GM23338 (cell line): ENCODE results near the gene SPIRE1. TPM values are rescaled to one million over a fixed set of nuclear protein-coding genes. Genes with fewer than 3 reads are reported as not detected.

Experiments
- ATAC-seq: fragments of 200-7000 bp; cut with Tn5 transposase; 3 replicates; pipeline ENCODE4 v1.9.1; 2020
- DNase-seq: peaks from one replicate; pipeline ENCODE4 v3.0.0-alpha.2; 2015; ENCODE audit warnings: low spot score
- H2AFZ ChIP-seq: fragments of 200-600 bp; sonication (generic); 2 replicates; pipeline ENCODE4 v1.8.0; 2016; ENCODE audit warnings: antibody characterized with exemption, mild to moderate bottlenecking, moderate library complexity
- H3F3A ChIP-seq: fragments of 200-600 bp; sonication (generic); replicated peaks from 2 replicates; pipeline ENCODE4 v1.8.0; 2017; ENCODE audit warnings: antibody characterized with exemption, mixed run types, low read depth
- H3K27ac ChIP-seq: fragments of 200-600 bp; sonication (generic); 2 replicates; pipeline ENCODE4 v1.6.1; 2016; ENCODE audit warnings: low read depth
- H3K27me3 ChIP-seq: fragments of 200-600 bp; sonication (generic); 2 replicates; pipeline ENCODE4 v1.8.0; 2016; ENCODE audit warnings: mild to moderate bottlenecking, mixed run types, moderate library complexity; ENCODE audit not compliant: insufficient read depth
- H3K36me3 ChIP-seq: fragments of 200-600 bp; sonication (generic); 2 replicates; pipeline ENCODE4 v1.8.0; 2016; ENCODE audit warnings: mild to moderate bottlenecking; ENCODE audit not compliant: insufficient read depth
- H3K4me1 ChIP-seq: fragments of 200-600 bp; sonication (generic); 2 replicates; pipeline ENCODE4 v1.8.0; 2016; ENCODE audit warnings: mild to moderate bottlenecking, moderate library complexity; ENCODE audit not compliant: insufficient read depth
- H3K4me2 ChIP-seq: fragments of 200-600 bp; sonication (generic); 2 replicates; pipeline ENCODE4 v1.7.1; 2017; ENCODE audit warnings: mixed run types
- H3K4me3 ChIP-seq: fragments of 200-600 bp; sonication (generic); 2 replicates; pipeline ENCODE4 v1.6.1; 2016; ENCODE audit warnings: mixed run types
- H3K79me2 ChIP-seq: fragments of 200-600 bp; sonication (generic); replicated peaks from 2 replicates; pipeline ENCODE4 v1.8.0; 2017; ENCODE audit warnings: mild to moderate bottlenecking; ENCODE audit not compliant: insufficient read depth
- H3K9me2 ChIP-seq: fragments of 200-600 bp; sonication (generic); 2 replicates; pipeline ENCODE4 v1.8.0; 2017; ENCODE audit not compliant: insufficient read depth
- H4K20me1 ChIP-seq: fragments of 200-600 bp; sonication (generic); replicated peaks from 2 replicates; pipeline ENCODE4 v1.8.0; 2017; ENCODE audit warnings: mild to moderate bottlenecking; ENCODE audit not compliant: insufficient read depth
- H3K27ac Mint-ChIP-seq: 2 replicates; pipeline ENCODE4 v1.8.0; 2020; ENCODE audit warnings: inconsistent platforms, mild to moderate bottlenecking, moderate library complexity, mixed read lengths
- H3K27me3 Mint-ChIP-seq: 3 replicates; pipeline ENCODE4 v1.8.0; 2022; ENCODE audit warnings: low read depth, mild to moderate bottlenecking, moderate library complexity, mixed read lengths, inconsistent platforms; ENCODE audit not compliant: insufficient read depth, poor library complexity
- H3K36me3 Mint-ChIP-seq: 3 replicates; pipeline ENCODE4 v1.8.0; 2021; ENCODE audit warnings: low read depth, mild to moderate bottlenecking, inconsistent platforms, moderate library complexity, mixed read lengths
- H3K4me1 Mint-ChIP-seq: 3 replicates; pipeline ENCODE4 v1.8.0; 2020; ENCODE audit warnings: mild to moderate bottlenecking, inconsistent platforms, mixed read lengths
- H3K4me3 Mint-ChIP-seq: 3 replicates; pipeline ENCODE4 v1.8.0; 2021; ENCODE audit warnings: moderate library complexity, mild to moderate bottlenecking, inconsistent platforms, mixed read lengths
- H3K9me3 Mint-ChIP-seq: 3 replicates; pipeline ENCODE4 v1.8.0; 2020; ENCODE audit warnings: moderate library complexity, mild to moderate bottlenecking, inconsistent platforms, mixed read lengths
- CREB1 ChIP-seq: fragments of 250-450 bp; sonication (Bioruptor Pico); IDR thresholded peaks from 2 replicates; pipeline ENCODE4 v1.5.0; 2020; ENCODE audit warnings: low read depth, mild to moderate bottlenecking, moderate library complexity
- CTCF ChIP-seq, 2 experiments: fragments of 200-600 bp in 1 of 2; sonication (generic) in 1 of 2; conservative IDR thresholded peaks; 2 replicates each; pipeline versions ENCODE4 v1.5.1 to v1.6.1; 2016 to 2017; ENCODE audit warnings: antibody characterized with exemption in 2 of 2, low read depth in 2 of 2, mild to moderate bottlenecking in 2 of 2, moderate library complexity in 1 of 2
- ETS1 ChIP-seq: IDR thresholded peaks from 2 replicates; pipeline ENCODE4 v1.6.1; 2016; ENCODE audit warnings: antibody characterized with exemption
- EZH2 ChIP-seq: fragments of 200-600 bp; sonication (generic); IDR thresholded peaks from one replicate; pipeline ENCODE4 v1.8.0; 2017; ENCODE audit warnings: antibody characterized with exemption, mild to moderate bottlenecking, low read depth; ENCODE audit not compliant: unreplicated experiment
- EZH2phosphoT487 ChIP-seq: fragments of 200-600 bp; sonication (generic); IDR thresholded peaks from one replicate; pipeline ENCODE4 v1.8.1; 2018; ENCODE audit warnings: antibody characterized with exemption; ENCODE audit not compliant: unreplicated experiment
- JUNB ChIP-seq: IDR thresholded peaks from one replicate; pipeline ENCODE4 v1.6.1; 2016; ENCODE audit warnings: antibody characterized with exemption; ENCODE audit not compliant: unreplicated experiment
- NANOG ChIP-seq: IDR thresholded peaks from 2 replicates; pipeline ENCODE4 v1.6.1; 2016; ENCODE audit warnings: antibody characterized with exemption, borderline replicate concordance
- POLR2AphosphoS5 ChIP-seq: IDR thresholded peaks from 2 replicates; pipeline ENCODE4 v1.6.1; 2016; ENCODE audit warnings: antibody characterized with exemption, low read depth
- REST ChIP-seq: IDR thresholded peaks from one replicate; pipeline ENCODE4 v1.6.1; 2018; ENCODE audit warnings: antibody characterized with exemption; ENCODE audit not compliant: unreplicated experiment
- STAT1 ChIP-seq: IDR thresholded peaks from one replicate; pipeline ENCODE4 v1.6.1; 2016; ENCODE audit warnings: antibody characterized with exemption; ENCODE audit not compliant: unreplicated experiment
- ZNF114 ChIP-seq: fragments of 250-450 bp; sonication (Bioruptor Pico); IDR thresholded peaks from 2 replicates; pipeline ENCODE4 v1.5.0; 2020; ENCODE audit warnings: mild to moderate bottlenecking, moderate library complexity
- ZNF331 ChIP-seq: fragments of 250-450 bp; sonication (Bioruptor Pico); IDR thresholded peaks from 2 replicates; pipeline ENCODE4 v1.5.0; 2020; ENCODE audit warnings: low read depth, mild to moderate bottlenecking, moderate library complexity
- ZNF462 ChIP-seq: fragments of 250-450 bp; sonication (Bioruptor Pico); IDR thresholded peaks from 2 replicates; pipeline ENCODE4 v1.5.0; 2020; ENCODE audit warnings: mild to moderate bottlenecking, moderate library complexity
- polyA plus RNA-seq: library from polyadenylated mRNA; unstranded; fragments of >200 nt; fragmentation: Nextera tagmentation; extraction: Ambion mirVana; gene quantifications from 2 replicates; pipeline ENCODE4 v1.2.1, GENCODE V29; 2016
- total RNA-seq: library from RNA; depleted of rRNA; stranded (reverse); fragments of >200 nt; shearing (Covaris generic); gene quantifications from 2 replicates; pipeline ENCODE4 v1.2.3, GENCODE V29; 2014

The SPIRE1 gene
- total and polyA plus RNA-seq, 2 experiments from 2014 or later: 2.9 to 15.5 TPM

GRCh38 chr18:12416098-12416729 is 241.7 kb downstream of the SPIRE1 start:
- no peak for ATAC-seq
- H3K4me2 ChIP-seq: 0 out of 2 replicates have a peak overlapping the region, but pooled peaks have one; percentile 38
- H3K4me3 ChIP-seq: no peak overlapping the region
- H3K4me1 ChIP-seq: peaks cover 10% of the 10 kb centered on the region
- H4K20me1 ChIP-seq: no peaks in the 10 kb centered on the region
- no peak for DNase-seq
- peaks cover 15% of the 10 kb centered on the region for H3K4me1 Mint-ChIP-seq
- H3F3A ChIP-seq: peaks cover 3% of the 10 kb centered on the region; the same call in 1 of the 2 replicates
- no peaks in the 10 kb centered on the region for H3K36me3 ChIP-seq
- H3K27me3 Mint-ChIP-seq: no peaks in the 10 kb centered on the region
- peak overlapping the region; percentile 67; the same call in 1 of the 2 replicates for H3K27ac ChIP-seq
- no peak overlapping the region for H3K27ac Mint-ChIP-seq
- H2AFZ ChIP-seq: no peak overlapping the region
- no peaks in the 10 kb centered on the region for H3K9me2 ChIP-seq
- H3K36me3 Mint-ChIP-seq: no peaks in the 10 kb centered on the region; the same call in 1 of the 3 replicates
- TF ChIP-seq EZH2 (no peak), ETS1 (no peak), CREB1 (CRISPR knock-in tag) (no peak), ZNF462 (CRISPR knock-in tag) (no peak), REST (no peak), CTCF (conservative IDR thresholded peaks at IDR 0.05; ENCODE audit: low read depth in 2 of 2) (no peak), JUNB (no peak), ZNF331 (CRISPR knock-in tag) (no peak), POLR2AphosphoS5 (no peak), NANOG (no peak), EZH2phosphoT487 (no peak), ZNF114 (CRISPR knock-in tag) (no peak), STAT1 (no peak)
- H3K9me3 Mint-ChIP-seq: peaks cover 3% of the 10 kb centered on the region; the same call in 1 of the 3 replicates
- no peaks in the 10 kb centered on the region for H3K79me2 ChIP-seq
- H3K27me3 ChIP-seq: no peaks in the 10 kb centered on the region
- H3K4me3 Mint-ChIP-seq: no peak overlapping the region; the same call in 2 of the 3 replicates
